22Rv1 (cell line): ENCODE measurements around the gene PPP2R2B.

Source experiments
- ZFX ChIP-seq: fragments of 450-650 bp; IDR thresholded peaks from 2 replicates; pipeline ENCODE4 v1.6.1; 2017; ENCODE audit warnings: antibody characterized with exemption, borderline replicate concordance
- TF ChIP-seq, protein P1 (sequence below): fragments of 450-650 bp; IDR thresholded peaks from 2 replicates; pipeline ENCODE4 v1.5.1; 2017; ENCODE audit warnings: mild to moderate bottlenecking

DNA sequence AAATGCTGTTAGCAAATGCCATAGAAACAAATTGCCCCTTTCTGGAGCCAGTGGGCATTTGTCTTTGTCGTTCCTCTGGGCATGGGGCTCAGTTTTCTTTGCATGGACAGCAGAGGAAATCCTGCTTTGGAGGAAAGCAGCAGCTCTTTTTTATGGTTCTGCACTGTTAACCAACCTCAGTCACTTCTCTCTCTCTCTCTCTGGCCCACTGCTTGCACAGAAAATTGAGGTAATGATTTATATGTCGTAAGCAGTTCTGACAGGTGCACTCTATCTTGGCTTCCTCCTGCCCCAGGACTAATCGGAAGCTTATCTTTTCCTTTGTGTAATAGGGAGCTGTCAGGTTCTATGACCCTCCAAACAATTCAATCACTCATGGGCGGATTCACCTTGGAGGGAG is 202.9 kb downstream of the PPP2R2B start:
- TF ChIP-seq, protein P1, sequence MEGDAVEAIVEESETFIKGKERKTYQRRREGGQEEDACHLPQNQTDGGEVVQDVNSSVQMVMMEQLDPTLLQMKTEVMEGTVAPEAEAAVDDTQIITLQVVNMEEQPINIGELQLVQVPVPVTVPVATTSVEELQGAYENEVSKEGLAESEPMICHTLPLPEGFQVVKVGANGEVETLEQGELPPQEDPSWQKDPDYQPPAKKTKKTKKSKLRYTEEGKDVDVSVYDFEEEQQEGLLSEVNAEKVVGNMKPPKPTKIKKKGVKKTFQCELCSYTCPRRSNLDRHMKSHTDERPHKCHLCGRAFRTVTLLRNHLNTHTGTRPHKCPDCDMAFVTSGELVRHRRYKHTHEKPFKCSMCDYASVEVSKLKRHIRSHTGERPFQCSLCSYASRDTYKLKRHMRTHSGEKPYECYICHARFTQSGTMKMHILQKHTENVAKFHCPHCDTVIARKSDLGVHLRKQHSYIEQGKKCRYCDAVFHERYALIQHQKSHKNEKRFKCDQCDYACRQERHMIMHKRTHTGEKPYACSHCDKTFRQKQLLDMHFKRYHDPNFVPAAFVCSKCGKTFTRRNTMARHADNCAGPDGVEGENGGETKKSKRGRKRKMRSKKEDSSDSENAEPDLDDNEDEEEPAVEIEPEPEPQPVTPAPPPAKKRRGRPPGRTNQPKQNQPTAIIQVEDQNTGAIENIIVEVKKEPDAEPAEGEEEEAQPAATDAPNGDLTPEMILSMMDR = no peak
- TF ChIP-seq ZFX = no peak
